ENCODE measurements around the gene UNC13C.
"Not testable (repeated sequence)": the region's sequence is repeated elsewhere in the genome, so short reads cannot be mapped to it uniquely, and the experiment has no call there.

UNC13C gene

DNA sequence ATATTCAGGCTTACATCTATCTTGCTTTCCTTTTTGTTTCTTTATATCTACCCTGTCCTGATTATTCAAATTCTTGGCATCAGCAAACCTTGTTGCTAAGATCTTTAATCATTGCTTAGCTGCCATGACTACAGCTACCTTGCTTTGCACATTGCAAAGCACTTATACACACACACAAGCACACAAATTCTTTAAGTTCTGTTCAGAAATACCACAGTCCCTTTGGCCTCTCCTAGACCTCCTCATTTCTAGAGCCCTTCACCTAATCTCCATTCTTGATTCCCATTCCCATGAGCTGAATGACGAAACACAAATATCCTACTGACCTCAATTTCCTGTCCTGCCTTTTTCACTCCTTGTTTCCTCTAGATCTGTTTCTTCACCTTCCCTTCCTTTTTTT is 409.6 kb downstream of the UNC13C start:
- Histone ChIP-seq H3K27me3 (ENCODE audit: insufficient read depth, low read length) (no peaks in the 10 kb centered on the region), H3K27ac (ENCODE audit: low read length) (no peak overlapping the region), H3K4me1 (ENCODE audit: insufficient read depth, low read length) (no peaks in the 10 kb centered on the region), H3K9me3 (ENCODE audit: insufficient read depth, low read depth, low read length) (no peaks in the 10 kb centered on the region), H3K9ac (ENCODE audit: low read depth, low read length) (no peak overlapping the region), H3K4me3 (ENCODE audit: low read length) (no peak overlapping the region), H3K36me3 (ENCODE audit: insufficient read depth, low read depth, low read length) (no peaks in the 10 kb centered on the region)

DNA sequence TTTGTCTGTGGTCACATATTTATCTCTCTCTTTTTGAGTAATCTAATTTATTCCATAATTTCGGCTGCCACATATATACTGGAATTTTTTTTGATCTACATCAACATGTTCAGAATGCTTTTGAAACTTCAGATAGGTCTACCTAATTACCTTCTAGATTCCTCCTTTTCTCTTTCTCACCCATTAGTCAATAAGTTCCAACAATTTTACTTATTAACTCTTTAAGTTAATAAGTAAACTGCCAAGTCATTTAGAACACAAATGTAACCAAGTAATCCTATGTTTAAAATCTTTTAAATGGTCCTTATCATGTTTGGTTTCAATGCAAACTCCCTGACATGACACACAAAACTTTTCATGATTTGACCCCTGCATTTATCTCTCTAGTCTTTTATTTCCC is 410.5 kb downstream of the UNC13C start:
- H3K4me3 ChIP-seq (ENCODE audit: low read length): no peak overlapping the region
- H3K36me3 ChIP-seq (ENCODE audit: insufficient read depth, low read depth, low read length): no peaks in the 10 kb centered on the region
- H3K9ac ChIP-seq (ENCODE audit: low read depth, low read length): no peak overlapping the region
- no peak overlapping the region for H3K27ac ChIP-seq (ENCODE audit: low read length)
- H3K9me3 ChIP-seq (ENCODE audit: insufficient read depth, low read depth, low read length): no peaks in the 10 kb centered on the region
- H3K4me1 ChIP-seq (ENCODE audit: insufficient read depth, low read length): no peaks in the 10 kb centered on the region
- H3K27me3 ChIP-seq (ENCODE audit: insufficient read depth, low read length): no peaks in the 10 kb centered on the region

DNA sequence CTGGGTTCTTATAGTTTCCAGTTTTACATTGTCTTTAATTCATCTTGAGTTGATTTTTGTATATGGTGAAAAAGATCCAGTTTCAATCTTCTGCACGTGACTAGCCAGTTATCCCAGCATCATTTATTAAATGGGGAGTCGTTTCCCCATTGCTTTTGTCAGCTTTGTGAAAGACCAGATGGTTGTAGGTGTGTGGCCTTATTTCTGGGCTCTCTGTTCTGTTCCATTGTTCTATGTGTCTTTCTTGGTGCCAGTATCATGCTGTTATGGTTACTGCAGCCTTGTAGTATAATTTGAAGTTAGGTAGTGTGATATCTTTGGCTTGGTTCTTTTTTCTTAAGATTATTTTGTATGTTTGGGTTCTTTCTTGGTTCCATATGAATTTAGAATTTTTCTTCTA is 432.2 kb downstream of the UNC13C start:
- H3K27ac ChIP-seq (ENCODE audit: low read length): no peak overlapping the region
- no peaks in the 10 kb centered on the region for H3K36me3 ChIP-seq (ENCODE audit: insufficient read depth, low read depth, low read length)
- H3K27me3 ChIP-seq (ENCODE audit: insufficient read depth, low read length): no peaks in the 10 kb centered on the region
- no peaks in the 10 kb centered on the region for H3K4me1 ChIP-seq (ENCODE audit: insufficient read depth, low read length)
- no peak overlapping the region for H3K9ac ChIP-seq (ENCODE audit: low read depth, low read length)
- no peaks in the 10 kb centered on the region for H3K9me3 ChIP-seq (ENCODE audit: insufficient read depth, low read depth, low read length)
- no peak overlapping the region for H3K4me3 ChIP-seq (ENCODE audit: low read length)

DNA sequence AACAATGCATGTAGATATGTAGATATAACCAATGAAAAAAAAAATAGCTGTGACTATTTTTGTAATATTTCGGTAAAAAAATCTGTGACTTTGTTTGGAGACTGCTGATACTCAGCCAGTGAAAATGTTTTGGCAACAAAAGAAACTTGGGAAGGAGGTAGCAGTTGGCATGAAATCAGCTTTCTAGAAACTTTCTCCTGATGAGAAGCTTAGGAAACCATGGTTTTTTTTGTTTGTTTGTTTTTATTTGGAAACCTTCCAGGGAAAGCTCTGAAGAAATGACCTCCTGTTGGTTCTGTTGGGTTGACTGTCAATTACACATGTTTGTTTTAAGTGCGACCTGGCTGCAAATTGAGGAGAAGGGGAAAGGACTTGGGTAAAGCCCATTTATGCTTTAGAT is 445.9 kb downstream of the UNC13C start:
- no peaks in the 10 kb centered on the region for H3K4me1 ChIP-seq (ENCODE audit: insufficient read depth, low read length)
- H3K9me3 ChIP-seq (ENCODE audit: insufficient read depth, low read depth, low read length): no peaks in the 10 kb centered on the region
- no peaks in the 10 kb centered on the region for H3K36me3 ChIP-seq (ENCODE audit: insufficient read depth, low read depth, low read length)
- H3K4me3 ChIP-seq (ENCODE audit: low read length): no peak overlapping the region
- H3K27me3 ChIP-seq (ENCODE audit: insufficient read depth, low read length): no peaks in the 10 kb centered on the region
- H3K27ac ChIP-seq (ENCODE audit: low read length): no peak overlapping the region
- H3K9ac ChIP-seq (ENCODE audit: low read depth, low read length): no peak overlapping the region

DNA sequence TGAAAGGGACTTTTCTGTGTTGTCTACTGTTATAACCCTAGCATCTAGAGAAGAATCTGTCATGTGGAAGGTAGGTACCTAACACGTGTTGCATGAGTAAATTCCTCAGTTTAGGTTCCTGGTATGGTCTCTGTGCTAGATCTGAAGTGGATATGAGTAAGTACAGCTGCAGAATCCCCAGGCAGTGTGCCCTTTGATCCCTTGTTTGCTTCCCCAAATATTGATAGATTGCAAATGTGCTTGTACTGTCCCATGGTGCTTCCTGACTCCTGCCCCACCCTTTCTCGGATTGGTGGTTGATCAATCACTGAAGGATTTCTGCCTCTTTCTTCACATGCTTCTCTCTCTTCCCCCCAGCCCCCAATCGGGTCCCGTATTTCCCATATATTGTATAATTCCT is 450.4 kb downstream of the UNC13C start:
- Histone ChIP-seq H3K4me3 (ENCODE audit: low read length) (no peak overlapping the region), H3K9me3 (ENCODE audit: insufficient read depth, low read depth, low read length) (no peaks in the 10 kb centered on the region), H3K4me1 (ENCODE audit: insufficient read depth, low read length) (no peaks in the 10 kb centered on the region), H3K27me3 (ENCODE audit: insufficient read depth, low read length) (no peaks in the 10 kb centered on the region), H3K36me3 (ENCODE audit: insufficient read depth, low read depth, low read length) (no peaks in the 10 kb centered on the region), H3K27ac (ENCODE audit: low read length) (no peak overlapping the region), H3K9ac (ENCODE audit: low read depth, low read length) (no peak overlapping the region)

DNA sequence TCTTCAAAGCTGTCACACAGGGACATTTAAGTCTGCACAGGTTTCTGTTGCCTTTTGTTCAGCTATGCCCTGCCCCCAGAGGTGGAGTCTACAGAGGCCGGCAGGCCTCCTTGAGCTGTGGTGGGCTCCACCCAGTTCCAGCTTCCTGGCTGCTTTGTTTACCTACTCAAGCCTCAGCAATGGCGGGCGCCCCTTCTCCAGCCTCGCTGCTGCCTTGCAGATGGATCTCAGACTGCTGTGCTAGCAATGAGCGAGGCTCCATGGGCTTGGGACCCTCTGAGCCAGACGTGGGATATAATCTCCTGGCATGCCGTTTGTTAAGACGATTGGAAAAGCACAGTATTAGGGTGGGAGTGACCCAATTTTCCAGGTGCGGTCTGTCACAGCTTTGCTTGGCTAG is 472.0 kb downstream of the UNC13C start:
- H3K9me3 ChIP-seq (ENCODE audit: insufficient read depth, low read depth, low read length); H3K27me3 ChIP-seq (ENCODE audit: insufficient read depth, low read length); H3K4me3 ChIP-seq (ENCODE audit: low read length); H3K4me1 ChIP-seq (ENCODE audit: insufficient read depth, low read length); H3K36me3 ChIP-seq (ENCODE audit: insufficient read depth, low read depth, low read length); H3K27ac ChIP-seq (ENCODE audit: low read length); H3K9ac ChIP-seq (ENCODE audit: low read depth, low read length): not testable (repeated sequence)

DNA sequence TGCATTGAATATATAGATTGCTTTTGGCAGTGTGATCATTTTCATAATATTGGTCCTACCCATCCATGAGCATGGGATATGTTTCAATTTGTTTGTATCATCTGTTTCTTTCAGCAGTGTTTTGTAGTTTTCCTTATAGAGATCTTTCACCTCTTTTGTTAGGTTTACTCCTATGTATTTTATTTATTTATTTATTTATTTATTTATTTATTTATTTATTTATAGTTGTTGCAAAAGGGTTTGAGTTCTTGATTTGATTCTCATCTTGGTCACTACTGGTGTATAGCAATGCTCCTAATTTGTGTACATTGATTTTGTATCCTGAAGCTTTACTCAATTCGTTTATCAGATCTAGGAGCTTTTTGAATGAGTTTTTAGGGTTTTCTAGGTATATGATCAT is 478.2 kb downstream of the UNC13C start:
- Histone ChIP-seq H3K4me1 (ENCODE audit: insufficient read depth, low read length) (no peaks in the 10 kb centered on the region), H3K27me3 (ENCODE audit: insufficient read depth, low read length) (no peaks in the 10 kb centered on the region), H3K9ac (ENCODE audit: low read depth, low read length) (no peak overlapping the region), H3K4me3 (ENCODE audit: low read length) (no peak overlapping the region), H3K27ac (ENCODE audit: low read length) (no peak overlapping the region), H3K36me3 (ENCODE audit: insufficient read depth, low read depth, low read length) (no peaks in the 10 kb centered on the region), H3K9me3 (ENCODE audit: insufficient read depth, low read depth, low read length) (peaks cover 9% of the 10 kb centered on the region; the same call in 1 of the 2 replicates)

DNA sequence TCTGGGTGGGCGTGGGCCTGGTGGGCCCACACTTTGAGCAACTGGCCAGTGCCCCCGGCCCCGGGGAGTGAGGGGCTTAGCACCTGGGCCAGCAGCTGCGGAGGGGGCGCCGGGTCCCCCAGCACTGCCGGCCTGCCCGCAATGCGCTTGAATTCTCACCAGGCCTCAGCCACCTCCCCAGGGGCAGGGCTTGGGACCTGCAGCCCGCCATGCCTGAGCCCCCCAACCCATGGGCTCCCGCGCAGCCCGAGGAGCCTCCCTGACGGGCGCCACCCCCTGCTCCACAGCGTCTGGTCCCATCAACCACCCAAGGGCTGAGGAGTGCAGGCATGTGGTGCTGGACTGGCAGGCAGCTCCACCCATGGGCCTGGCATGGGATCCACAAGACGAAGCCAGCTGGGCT is 484.3 kb downstream of the UNC13C start:
- Histone ChIP-seq H3K9ac (ENCODE audit: low read depth, low read length) (no peak overlapping the region), H3K4me3 (ENCODE audit: low read length) (no peak overlapping the region), H3K36me3 (ENCODE audit: insufficient read depth, low read depth, low read length) (no peaks in the 10 kb centered on the region), H3K4me1 (ENCODE audit: insufficient read depth, low read length) (no peaks in the 10 kb centered on the region), H3K27ac (ENCODE audit: low read length) (no peak overlapping the region), H3K9me3 (ENCODE audit: insufficient read depth, low read depth, low read length) (peaks cover 12% of the 10 kb centered on the region), H3K27me3 (ENCODE audit: insufficient read depth, low read length) (no peaks in the 10 kb centered on the region)

DNA sequence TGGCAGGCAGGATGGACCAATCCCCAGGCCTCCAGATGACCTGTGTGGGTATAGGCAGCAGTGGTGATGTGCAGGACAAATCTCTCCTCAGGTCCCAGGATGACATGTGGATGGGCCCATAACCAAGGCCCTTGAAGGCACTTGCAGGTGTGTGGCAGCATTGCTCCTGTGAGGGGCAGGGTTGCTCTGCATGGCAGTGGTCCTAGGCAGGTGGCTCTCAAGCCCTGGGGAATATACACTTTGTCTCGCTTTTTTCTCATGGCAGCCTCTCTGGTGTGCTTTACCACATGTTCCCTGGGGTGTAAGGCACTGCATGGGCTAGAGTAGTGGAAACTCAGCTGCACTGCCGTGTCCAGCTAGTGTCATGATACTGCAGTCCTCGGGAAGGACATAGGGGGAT is 503.6 kb downstream of the UNC13C start:
- H3K4me1 ChIP-seq (ENCODE audit: insufficient read depth, low read length): no peaks in the 10 kb centered on the region
- no peak overlapping the region for H3K27ac ChIP-seq (ENCODE audit: low read length)
- H3K9me3 ChIP-seq (ENCODE audit: insufficient read depth, low read depth, low read length): no peaks in the 10 kb centered on the region
- no peaks in the 10 kb centered on the region for H3K36me3 ChIP-seq (ENCODE audit: insufficient read depth, low read depth, low read length)
- no peak overlapping the region for H3K4me3 ChIP-seq (ENCODE audit: low read length)
- H3K27me3 ChIP-seq (ENCODE audit: insufficient read depth, low read length): no peaks in the 10 kb centered on the region
- H3K9ac ChIP-seq (ENCODE audit: low read depth, low read length): no peak overlapping the region

DNA sequence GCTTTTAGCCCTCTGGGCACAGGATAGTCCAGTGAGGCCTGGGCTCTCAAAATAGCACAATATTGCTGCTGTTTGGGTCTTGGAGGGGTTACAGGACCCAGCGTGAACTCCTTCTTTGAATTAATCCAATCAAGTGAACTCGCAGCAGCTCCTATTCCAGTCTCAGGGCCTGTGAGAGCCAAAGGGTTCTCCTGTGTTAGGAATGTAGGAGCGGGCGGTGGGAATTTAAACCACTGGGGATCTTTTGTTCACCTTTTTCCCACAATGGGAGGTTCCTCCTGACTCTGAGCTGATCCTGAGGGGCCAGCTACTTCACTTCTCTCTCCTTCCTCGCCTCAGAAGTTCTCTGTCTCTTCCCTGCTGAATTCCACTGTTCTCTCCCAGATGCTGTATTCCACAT is 504.0 kb downstream of the UNC13C start:
- Histone ChIP-seq H3K9me3 (ENCODE audit: insufficient read depth, low read depth, low read length) (no peaks in the 10 kb centered on the region), H3K9ac (ENCODE audit: low read depth, low read length) (no peak overlapping the region), H3K4me3 (ENCODE audit: low read length) (no peak overlapping the region), H3K36me3 (ENCODE audit: insufficient read depth, low read depth, low read length) (no peaks in the 10 kb centered on the region), H3K4me1 (ENCODE audit: insufficient read depth, low read length) (no peaks in the 10 kb centered on the region), H3K27ac (ENCODE audit: low read length) (no peak overlapping the region), H3K27me3 (ENCODE audit: insufficient read depth, low read length) (no peaks in the 10 kb centered on the region)

DNA sequence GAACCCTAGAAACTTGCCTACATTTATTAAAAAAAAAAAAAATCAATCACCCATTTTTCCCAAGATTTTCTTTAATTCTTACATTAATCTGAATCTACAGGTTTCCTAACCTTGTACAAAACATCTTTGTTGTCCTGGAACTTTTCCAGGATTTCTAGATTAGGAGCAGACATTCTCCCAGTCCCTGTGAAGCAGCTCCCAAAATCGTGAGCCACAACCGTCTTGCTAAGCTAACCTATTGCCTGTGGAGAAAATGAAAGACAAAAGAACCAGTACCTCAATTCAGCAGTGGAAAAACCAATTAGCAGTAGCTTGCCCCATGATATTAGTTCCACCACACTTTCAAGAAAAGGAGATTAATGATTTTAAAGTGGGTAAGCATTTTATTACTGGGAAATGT is 522.1 kb downstream of the UNC13C start:
- no peak overlapping the region for H3K4me3 ChIP-seq (ENCODE audit: low read length)
- H3K27me3 ChIP-seq (ENCODE audit: insufficient read depth, low read length): no peaks in the 10 kb centered on the region
- no peak overlapping the region for H3K9ac ChIP-seq (ENCODE audit: low read depth, low read length)
- no peak overlapping the region for H3K27ac ChIP-seq (ENCODE audit: low read length)
- no peaks in the 10 kb centered on the region for H3K36me3 ChIP-seq (ENCODE audit: insufficient read depth, low read depth, low read length)
- H3K4me1 ChIP-seq (ENCODE audit: insufficient read depth, low read length): peaks cover 22% of the 10 kb centered on the region; the same call in 1 of the 2 replicates
- no peaks in the 10 kb centered on the region for H3K9me3 ChIP-seq (ENCODE audit: insufficient read depth, low read depth, low read length)

DNA sequence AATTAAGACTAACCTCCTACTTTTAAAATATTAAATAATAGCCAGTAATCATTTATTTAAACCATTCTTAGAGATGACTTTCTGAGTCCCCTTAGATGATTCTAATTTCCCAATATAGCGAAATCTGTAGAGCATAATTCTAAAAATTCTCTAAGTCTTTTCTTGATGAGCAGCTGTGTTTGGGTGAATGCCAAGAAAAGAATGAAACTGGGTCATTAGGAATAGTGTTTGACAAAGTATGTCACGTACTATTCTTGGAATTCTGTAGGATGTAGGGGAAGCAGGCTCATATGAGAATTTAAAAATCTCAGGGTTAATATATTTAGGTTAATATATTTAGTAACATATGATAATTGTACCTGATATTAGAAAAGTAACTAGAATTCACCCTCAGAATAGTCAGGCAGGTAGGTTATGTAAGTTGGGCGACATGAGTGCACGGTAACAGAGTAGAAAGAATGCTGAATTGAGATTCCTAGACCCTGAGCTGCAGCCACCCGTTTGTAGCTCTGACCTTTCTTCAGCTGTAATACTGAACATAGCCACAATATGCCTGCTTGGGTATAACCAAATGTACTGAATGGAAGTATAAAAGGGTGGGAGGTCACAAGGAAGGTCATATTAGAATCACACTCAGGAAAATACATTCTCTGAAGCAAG is 524.3 kb downstream of the UNC13C start:
- Histone ChIP-seq H3K9me3 (ENCODE audit: insufficient read depth, low read depth, low read length) (no peaks in the 10 kb centered on the region), H3K36me3 (ENCODE audit: insufficient read depth, low read depth, low read length) (no peaks in the 10 kb centered on the region), H3K27ac (ENCODE audit: low read length) (no peak overlapping the region), H3K27me3 (ENCODE audit: insufficient read depth, low read length) (no peaks in the 10 kb centered on the region), H3K4me3 (ENCODE audit: low read length) (no peak overlapping the region), H3K4me1 (ENCODE audit: insufficient read depth, low read length) (peaks cover 22% of the 10 kb centered on the region; the same call in 1 of the 2 replicates), H3K9ac (ENCODE audit: low read depth, low read length) (no peak overlapping the region)

All from iPS-20b (cell line).